ENCODE results near the gene GRK4.

DNA sequence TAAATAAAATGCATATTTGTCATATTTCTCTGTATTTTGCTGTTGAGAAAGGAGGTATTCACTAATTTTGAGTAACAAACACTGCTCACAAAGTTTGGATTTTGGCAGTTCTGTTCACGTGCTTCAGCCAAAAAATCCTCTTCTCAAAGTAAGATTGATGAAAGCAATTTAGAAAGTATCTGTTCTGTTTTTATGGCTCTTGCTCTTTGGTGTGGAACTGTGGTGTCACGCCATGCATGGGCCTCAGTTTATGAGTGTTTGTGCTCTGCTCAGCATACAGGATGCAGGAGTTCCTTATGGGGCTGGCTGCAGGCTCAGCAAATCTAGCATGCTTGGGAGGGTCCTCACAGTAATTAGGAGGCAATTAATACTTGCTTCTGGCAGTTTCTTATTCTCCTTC, 114.4 kb downstream of the GRK4 start:
- TF ChIP-seq, protein P1, sequence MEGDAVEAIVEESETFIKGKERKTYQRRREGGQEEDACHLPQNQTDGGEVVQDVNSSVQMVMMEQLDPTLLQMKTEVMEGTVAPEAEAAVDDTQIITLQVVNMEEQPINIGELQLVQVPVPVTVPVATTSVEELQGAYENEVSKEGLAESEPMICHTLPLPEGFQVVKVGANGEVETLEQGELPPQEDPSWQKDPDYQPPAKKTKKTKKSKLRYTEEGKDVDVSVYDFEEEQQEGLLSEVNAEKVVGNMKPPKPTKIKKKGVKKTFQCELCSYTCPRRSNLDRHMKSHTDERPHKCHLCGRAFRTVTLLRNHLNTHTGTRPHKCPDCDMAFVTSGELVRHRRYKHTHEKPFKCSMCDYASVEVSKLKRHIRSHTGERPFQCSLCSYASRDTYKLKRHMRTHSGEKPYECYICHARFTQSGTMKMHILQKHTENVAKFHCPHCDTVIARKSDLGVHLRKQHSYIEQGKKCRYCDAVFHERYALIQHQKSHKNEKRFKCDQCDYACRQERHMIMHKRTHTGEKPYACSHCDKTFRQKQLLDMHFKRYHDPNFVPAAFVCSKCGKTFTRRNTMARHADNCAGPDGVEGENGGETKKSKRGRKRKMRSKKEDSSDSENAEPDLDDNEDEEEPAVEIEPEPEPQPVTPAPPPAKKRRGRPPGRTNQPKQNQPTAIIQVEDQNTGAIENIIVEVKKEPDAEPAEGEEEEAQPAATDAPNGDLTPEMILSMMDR (IDR thresholded peaks at IDR 0.05): no peak
- TF ChIP-seq POLR2A (IDR thresholded peaks at IDR 0.05): no peak

All from heart left ventricle (tissue), 13 donors.